GM23338 (cell line): ENCODE measurements around the gene PARD3.

Experiments used
- CREB1 ChIP-seq: fragments of 250-450 bp; sonication (Bioruptor Pico); IDR thresholded peaks from 2 replicates; pipeline ENCODE4 v1.5.0; 2020; ENCODE audit warnings: low read depth, mild to moderate bottlenecking, moderate library complexity
- TF ChIP-seq, protein P1 (sequence below), 2 experiments: fragments of 200-600 bp in 1 of 2; sonication (generic) in 1 of 2; conservative IDR thresholded peaks; 2 replicates each; pipeline versions ENCODE4 v1.5.1 to v1.6.1; 2016 to 2017; ENCODE audit warnings: antibody characterized with exemption in 2 of 2, low read depth in 2 of 2, mild to moderate bottlenecking in 2 of 2, moderate library complexity in 1 of 2

- TF ChIP-seq, protein P1, sequence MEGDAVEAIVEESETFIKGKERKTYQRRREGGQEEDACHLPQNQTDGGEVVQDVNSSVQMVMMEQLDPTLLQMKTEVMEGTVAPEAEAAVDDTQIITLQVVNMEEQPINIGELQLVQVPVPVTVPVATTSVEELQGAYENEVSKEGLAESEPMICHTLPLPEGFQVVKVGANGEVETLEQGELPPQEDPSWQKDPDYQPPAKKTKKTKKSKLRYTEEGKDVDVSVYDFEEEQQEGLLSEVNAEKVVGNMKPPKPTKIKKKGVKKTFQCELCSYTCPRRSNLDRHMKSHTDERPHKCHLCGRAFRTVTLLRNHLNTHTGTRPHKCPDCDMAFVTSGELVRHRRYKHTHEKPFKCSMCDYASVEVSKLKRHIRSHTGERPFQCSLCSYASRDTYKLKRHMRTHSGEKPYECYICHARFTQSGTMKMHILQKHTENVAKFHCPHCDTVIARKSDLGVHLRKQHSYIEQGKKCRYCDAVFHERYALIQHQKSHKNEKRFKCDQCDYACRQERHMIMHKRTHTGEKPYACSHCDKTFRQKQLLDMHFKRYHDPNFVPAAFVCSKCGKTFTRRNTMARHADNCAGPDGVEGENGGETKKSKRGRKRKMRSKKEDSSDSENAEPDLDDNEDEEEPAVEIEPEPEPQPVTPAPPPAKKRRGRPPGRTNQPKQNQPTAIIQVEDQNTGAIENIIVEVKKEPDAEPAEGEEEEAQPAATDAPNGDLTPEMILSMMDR (conservative IDR thresholded peaks at IDR 0.05; ENCODE audit: low read depth in 2 of 2), result no peak
- TF ChIP-seq CREB1 (CRISPR knock-in tag), result no peak
These were observed 524.5 kb downstream of the PARD3 start for GRCh38 chr10:34290412-34291081.
